Thymus (tissue), 11 donors: Measurements from ENCODE around the gene RAB31. TPM values are rescaled to one million over a fixed set of nuclear protein-coding genes. Genes with fewer than 3 reads are reported as not detected.

Source experiments
- DNase-seq, 9 donors: peaks; one replicate each; pipeline ENCODE4 v3.0.0-alpha.2; 2013; ENCODE audit warnings: low spot score in 9 of 9, low read depth in 6 of 9, missing footprints in 1 of 9
- H3K27ac ChIP-seq, 2 donors: one replicate each; pipeline ENCODE4 v1.5.1; 2013; ENCODE audit warnings: control low read depth in 1 of 2, low read depth in 1 of 2, low read length in 1 of 2, mild to moderate bottlenecking in 1 of 2, moderate library complexity in 1 of 2
- H3K27me3 ChIP-seq, 2 donors: one replicate each; pipeline ENCODE4 v1.5.1; 2013; ENCODE audit warnings: low read length in 1 of 2; ENCODE audit not compliant: control insufficient read depth in 2 of 2, insufficient read depth in 1 of 2
- H3K36me3 ChIP-seq, 2 donors: one replicate each; pipeline ENCODE4 v1.5.1; 2013; ENCODE audit warnings: low read length in 1 of 2, mild to moderate bottlenecking in 1 of 2, moderate library complexity in 1 of 2; ENCODE audit not compliant: control insufficient read depth in 2 of 2, insufficient read depth in 2 of 2
- H3K4me1 ChIP-seq, 2 donors: one replicate each; pipeline ENCODE4 v1.5.1; 2013; ENCODE audit warnings: low read length in 2 of 2; ENCODE audit not compliant: control insufficient read depth in 2 of 2, insufficient read depth in 2 of 2
- H3K4me3 ChIP-seq, 2 donors: one replicate each; pipeline ENCODE4 v1.5.1; 2013; ENCODE audit warnings: low read length in 2 of 2, control low read depth in 1 of 2, mild to moderate bottlenecking in 1 of 2
- H3K9me3 ChIP-seq, 2 donors: one replicate each; pipeline ENCODE4 v1.5.1; 2013; ENCODE audit warnings: low read length in 1 of 2, mild to moderate bottlenecking in 1 of 2; ENCODE audit not compliant: control insufficient read depth in 2 of 2, insufficient read depth in 1 of 2
- WGBS: extraction: QIAGEN DNeasy Blood & Tissue Kit; methylation state at CpG from one replicate; pipeline ENCODE4 v1.1.7; 2013; 5-methylcytosine and 5-hydroxymethylcytosine counted together
- polyA plus RNA-seq: library from polyadenylated mRNA; stranded (reverse); fragments of 200-250 nt; gene quantifications from one replicate; pipeline ENCODE4 v1.2.3, GENCODE V29; 2013
- total RNA-seq: library from RNA; stranded (reverse); fragments of 120-200 nt; gene quantifications from one replicate; pipeline ENCODE4 v1.2.4, GENCODE V29; 2013
- donor health status: healthy.

RAB31 gene
- total and polyA plus RNA-seq, 2 donors, result 10.1 to 17.8 TPM

DNA sequence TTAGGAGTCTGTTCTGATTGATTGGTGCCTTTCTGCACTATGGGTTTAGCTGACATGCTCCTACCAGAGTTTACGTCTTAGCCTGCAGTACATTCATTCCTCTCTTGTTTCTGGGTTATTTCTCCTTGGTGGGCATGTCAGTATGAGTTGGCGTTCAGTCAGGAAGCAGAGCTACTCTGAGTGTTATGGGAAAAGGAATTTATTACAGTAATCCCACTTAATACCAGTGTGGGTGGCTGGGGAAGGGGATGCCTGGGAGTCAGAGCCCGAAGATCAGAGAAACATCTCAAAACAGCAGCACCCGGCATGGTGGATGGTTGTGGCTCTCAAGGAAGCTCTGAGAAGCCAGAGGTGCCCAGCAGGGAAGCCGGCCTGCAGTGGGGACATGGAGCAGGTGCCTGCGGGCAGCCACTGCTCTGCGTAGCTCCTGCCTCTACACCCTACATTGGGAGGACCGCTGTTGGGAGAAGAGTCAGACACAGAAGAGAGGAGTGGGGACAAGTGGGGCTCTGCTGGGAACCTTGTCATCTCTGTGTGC is 48.9 kb downstream of the RAB31 start:
- Histone ChIP-seq H3K27ac (no peak overlapping the region), H3K36me3 (no peaks in the 10 kb centered on the region), H3K4me3 (no peak overlapping the region), H3K27me3 (no peaks in the 10 kb centered on the region), H3K9me3 (no peaks in the 10 kb centered on the region), H3K4me1 (peaks cover 2 to 13% of the 10 kb centered on the region in 2 donors)
- no peak for DNase-seq
- 99% methylated on average over 8 of the region's 8 CpGs for WGBS

- Histone ChIP-seq H3K36me3 (no peaks in the 10 kb centered on the region), H3K27ac (no peak overlapping the region), H3K9me3 (no peaks in the 10 kb centered on the region), H3K4me3 (no peak overlapping the region), H3K4me1 (peaks cover 2 to 13% of the 10 kb centered on the region in 2 donors), H3K27me3 (no peaks in the 10 kb centered on the region)
- no peak for DNase-seq
- 95% methylated on average over 18 of the region's 18 CpGs for WGBS
Measured at GRCh38 chr18:9757827-9758621, 49.9 kb downstream of the RAB31 start.

DNA sequence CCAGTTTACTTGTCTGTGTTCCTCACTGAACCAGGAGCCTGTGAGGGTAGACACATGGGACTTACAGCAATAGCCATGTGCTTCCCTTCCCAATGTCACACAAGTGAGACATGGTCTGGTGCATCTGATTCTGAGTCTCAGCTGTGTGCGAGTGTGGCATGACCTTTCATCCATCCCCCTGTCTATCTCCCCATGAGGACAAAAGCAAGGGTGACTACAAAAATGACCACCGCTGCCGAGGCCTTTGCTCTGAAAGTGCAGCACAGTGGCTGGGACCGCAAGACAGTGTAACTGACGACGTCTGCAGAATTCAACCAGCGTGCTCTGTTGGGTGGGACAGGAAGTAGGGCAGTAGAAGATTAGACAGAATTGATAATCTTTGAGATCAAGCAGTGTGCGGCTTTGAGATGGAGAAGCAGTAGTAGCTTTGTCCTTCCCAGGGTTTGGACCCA is 50.5 kb downstream of the RAB31 start:
- Histone ChIP-seq H3K9me3 (no peaks in the 10 kb centered on the region), H3K27me3 (no peaks in the 10 kb centered on the region), H3K4me1 (peaks cover 2 to 13% of the 10 kb centered on the region in 2 donors), H3K27ac (no peak overlapping the region), H3K4me3 (no peak overlapping the region), H3K36me3 (no peaks in the 10 kb centered on the region)
- WGBS, result 56% methylated on average over 8 of the region's 8 CpGs
- DNase-seq, result peak in 2 of 9 donors; percentile 39 to 40

DNA sequence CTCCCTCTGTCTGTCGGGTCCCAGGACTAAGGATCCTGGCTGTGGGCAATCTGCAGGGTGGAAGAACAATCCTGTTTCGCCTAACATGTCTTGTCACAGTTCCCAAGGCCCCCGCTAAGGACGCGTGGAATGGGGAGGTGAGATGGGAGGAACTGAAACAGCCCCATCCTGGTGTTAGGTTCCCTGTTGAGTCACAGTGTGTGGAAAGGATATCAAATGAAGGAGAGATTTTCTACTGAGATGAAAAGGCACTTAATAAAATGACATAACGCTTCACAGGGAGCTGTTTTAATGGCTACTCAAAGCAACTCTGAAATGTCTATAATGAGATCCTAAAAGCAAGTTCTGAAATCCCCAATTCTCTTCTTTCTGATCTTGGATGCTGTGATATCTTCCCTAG is 52.5 kb downstream of the RAB31 start:
- DNase-seq, result no peak
- no peak overlapping the region for H3K4me3 ChIP-seq
- H3K27me3 ChIP-seq, result no peaks in the 10 kb centered on the region
- WGBS, result 78% methylated on average over 6 of the region's 6 CpGs
- H3K4me1 ChIP-seq, result peaks cover 2 to 13% of the 10 kb centered on the region in 2 donors
- no peaks in the 10 kb centered on the region for H3K9me3 ChIP-seq
- no peak overlapping the region for H3K27ac ChIP-seq
- H3K36me3 ChIP-seq, result no peaks in the 10 kb centered on the region

DNA sequence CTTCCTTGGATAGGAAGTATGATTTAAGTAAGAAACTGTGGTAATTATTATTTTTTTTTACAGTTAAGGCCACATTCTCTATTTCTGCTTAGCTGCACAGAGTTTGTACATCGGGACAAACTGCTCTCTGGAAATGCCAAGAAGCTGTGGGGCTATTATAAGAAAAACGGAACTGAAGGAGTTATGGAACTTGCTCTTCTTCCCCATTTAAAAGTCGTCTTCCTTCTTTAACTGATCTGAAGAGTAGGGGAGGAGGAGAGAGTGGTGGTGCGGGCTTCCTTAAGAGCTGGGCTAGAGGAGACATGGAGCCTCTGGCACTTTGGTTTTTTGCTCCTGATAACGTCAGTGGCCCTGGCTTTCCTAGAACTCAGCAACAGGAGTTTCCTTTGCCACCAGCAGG is 54.4 kb downstream of the RAB31 start:
- Histone ChIP-seq H3K36me3 (no peaks in the 10 kb centered on the region), H3K4me3 (no peak overlapping the region), H3K27me3 (no peaks in the 10 kb centered on the region), H3K4me1 (peaks cover 2 to 13% of the 10 kb centered on the region in 2 donors), H3K27ac (no peak overlapping the region), H3K9me3 (no peaks in the 10 kb centered on the region)
- 24% methylated on average over 5 of the region's 5 CpGs for WGBS
- DNase-seq, result no peak

- no peaks in the 10 kb centered on the region for H3K9me3 ChIP-seq
- no peak overlapping the region for H3K27ac ChIP-seq
- peaks cover 2 to 12% of the 10 kb centered on the region in 2 donors for H3K4me1 ChIP-seq
- no peaks in the 10 kb centered on the region for H3K27me3 ChIP-seq
- no peak overlapping the region for H3K4me3 ChIP-seq
- DNase-seq, result no peak
- H3K36me3 ChIP-seq, result no peaks in the 10 kb centered on the region
- 98% methylated on average over 5 of the region's 5 CpGs for WGBS
Measured at GRCh38 chr18:9763157-9763556, 55.1 kb downstream of the RAB31 start.

GRCh38 chr18:9764011-9764481 is 55.9 kb downstream of the RAB31 start:
- 94% methylated on average over 7 of the region's 7 CpGs for WGBS
- no peaks in the 10 kb centered on the region for H3K27me3 ChIP-seq
- no peak overlapping the region for H3K27ac ChIP-seq
- H3K9me3 ChIP-seq, result no peaks in the 10 kb centered on the region
- no peak overlapping the region for H3K4me3 ChIP-seq
- peaks cover 0 to 3% of the 10 kb centered on the region in 2 donors for H3K4me1 ChIP-seq
- DNase-seq, result no peak
- no peaks in the 10 kb centered on the region for H3K36me3 ChIP-seq

DNA sequence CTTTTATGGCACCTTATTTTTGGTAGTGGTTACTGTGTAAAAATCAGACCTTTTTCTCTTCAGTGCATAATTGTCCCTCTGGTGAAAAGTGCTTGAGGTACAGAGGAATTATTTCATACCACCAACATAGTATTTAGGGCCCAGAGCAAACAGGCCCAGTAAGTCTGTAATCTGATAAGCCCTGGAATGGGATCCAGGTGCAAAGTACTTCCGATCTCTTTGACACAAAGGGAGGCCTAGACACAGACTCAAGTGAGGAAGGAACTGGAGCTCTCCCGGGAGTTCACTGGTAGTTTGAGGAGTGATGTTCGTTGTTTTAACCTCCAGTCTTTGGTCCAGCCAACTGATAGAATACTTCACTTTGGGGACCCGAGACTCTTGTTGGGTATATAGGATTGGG is 57.4 kb downstream of the RAB31 start:
- DNase-seq, result no peak
- no peak overlapping the region for H3K4me3 ChIP-seq
- 93% methylated on average over 4 of the region's 4 CpGs for WGBS
- no peak overlapping the region for H3K27ac ChIP-seq
- no peaks in the 10 kb centered on the region for H3K36me3 ChIP-seq
- H3K27me3 ChIP-seq, result no peaks in the 10 kb centered on the region
- no peaks in the 10 kb centered on the region for H3K9me3 ChIP-seq
- H3K4me1 ChIP-seq, result no peaks in the 10 kb centered on the region

DNA sequence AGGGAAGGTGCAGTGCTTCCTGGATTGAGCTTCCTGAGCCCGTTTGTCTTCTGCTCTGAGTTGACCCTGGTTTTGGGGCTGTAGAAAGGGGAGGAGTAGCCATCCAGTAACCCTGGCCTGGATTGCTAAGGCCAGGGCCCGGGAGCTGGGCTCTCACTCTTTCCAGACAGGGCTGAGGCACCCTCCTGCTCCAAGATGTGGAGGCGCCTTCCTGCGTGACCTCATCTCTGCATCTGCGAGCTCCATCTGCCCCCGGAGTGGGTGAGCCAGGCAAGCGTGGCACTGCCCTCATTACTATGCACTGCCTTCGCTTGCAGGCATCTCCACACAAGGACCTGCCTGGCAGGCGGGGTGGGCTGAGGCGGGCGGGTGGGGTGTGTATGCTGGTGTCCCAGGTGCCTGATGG is 58.0 kb downstream of the RAB31 start:
- no peaks in the 10 kb centered on the region for H3K4me1 ChIP-seq
- H3K4me3 ChIP-seq, result no peak overlapping the region
- no peaks in the 10 kb centered on the region for H3K27me3 ChIP-seq
- H3K36me3 ChIP-seq, result no peaks in the 10 kb centered on the region
- DNase-seq, result no peak
- 83% methylated on average over 11 of the region's 11 CpGs for WGBS
- no peaks in the 10 kb centered on the region for H3K9me3 ChIP-seq
- H3K27ac ChIP-seq, result no peak overlapping the region
